ENCODE measurements around the gene ADAMTSL3.

DNA sequence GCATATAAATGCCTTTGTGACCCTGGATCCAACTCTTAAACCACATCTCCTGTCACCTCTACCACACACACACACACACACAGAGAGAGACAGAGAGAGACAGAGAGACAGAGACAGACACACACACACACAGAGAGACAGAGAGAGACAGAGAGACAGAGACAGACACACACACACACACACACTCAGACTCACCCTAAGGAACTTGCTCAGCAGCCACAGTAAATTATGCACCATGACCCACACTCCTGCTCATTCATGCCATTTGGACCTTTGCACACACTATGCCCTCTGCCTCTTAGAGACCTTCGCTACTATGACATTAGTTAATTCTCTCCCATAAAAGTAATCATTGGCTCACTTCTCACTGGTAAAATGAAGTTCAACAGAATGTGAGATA lies 275.7 kb downstream of the ADAMTSL3 start:
- TF ChIP-seq POLR2A (IDR thresholded peaks at IDR 0.05): no peak
- TF ChIP-seq, protein P1, sequence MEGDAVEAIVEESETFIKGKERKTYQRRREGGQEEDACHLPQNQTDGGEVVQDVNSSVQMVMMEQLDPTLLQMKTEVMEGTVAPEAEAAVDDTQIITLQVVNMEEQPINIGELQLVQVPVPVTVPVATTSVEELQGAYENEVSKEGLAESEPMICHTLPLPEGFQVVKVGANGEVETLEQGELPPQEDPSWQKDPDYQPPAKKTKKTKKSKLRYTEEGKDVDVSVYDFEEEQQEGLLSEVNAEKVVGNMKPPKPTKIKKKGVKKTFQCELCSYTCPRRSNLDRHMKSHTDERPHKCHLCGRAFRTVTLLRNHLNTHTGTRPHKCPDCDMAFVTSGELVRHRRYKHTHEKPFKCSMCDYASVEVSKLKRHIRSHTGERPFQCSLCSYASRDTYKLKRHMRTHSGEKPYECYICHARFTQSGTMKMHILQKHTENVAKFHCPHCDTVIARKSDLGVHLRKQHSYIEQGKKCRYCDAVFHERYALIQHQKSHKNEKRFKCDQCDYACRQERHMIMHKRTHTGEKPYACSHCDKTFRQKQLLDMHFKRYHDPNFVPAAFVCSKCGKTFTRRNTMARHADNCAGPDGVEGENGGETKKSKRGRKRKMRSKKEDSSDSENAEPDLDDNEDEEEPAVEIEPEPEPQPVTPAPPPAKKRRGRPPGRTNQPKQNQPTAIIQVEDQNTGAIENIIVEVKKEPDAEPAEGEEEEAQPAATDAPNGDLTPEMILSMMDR (IDR thresholded peaks at IDR 0.05): no peak
